WERI-Rb-1 (cell line): ENCODE results near the gene SYNE3.

Experiments
- DNase-seq: peaks from one replicate; pipeline ENCODE4 v3.0.0-alpha.2; 2020
- H3K27ac ChIP-seq: fragments of 250-450 bp; sonication (Bioruptor Pico); 2 replicates; pipeline ENCODE4 v1.5.1; 2020; ENCODE audit warnings: mild to moderate bottlenecking, moderate library complexity
- H3K27me3 ChIP-seq: fragments of 250-450 bp; sonication (Bioruptor Pico); 2 replicates; pipeline ENCODE4 v1.5.1; 2021; ENCODE audit warnings: mild to moderate bottlenecking, low read depth, moderate library complexity; ENCODE audit not compliant: insufficient read depth, severe bottlenecking
- H3K36me3 ChIP-seq: fragments of 250-450 bp; sonication (Bioruptor Pico); 2 replicates; pipeline ENCODE4 v1.5.1; 2020; ENCODE audit warnings: mild to moderate bottlenecking, moderate library complexity
- H3K4me3 ChIP-seq: 2 replicates; pipeline ENCODE4 v1.5.1; 2011; ENCODE audit warnings: low read depth, mild to moderate bottlenecking, control low read depth, low read length
- H3K9me3 ChIP-seq: fragments of 250-450 bp; sonication (Bioruptor Pico); 2 replicates; pipeline ENCODE4 v1.5.1; 2021; ENCODE audit warnings: mild to moderate bottlenecking, moderate library complexity; ENCODE audit not compliant: severe bottlenecking
- CTCF ChIP-seq: IDR thresholded peaks from 2 replicates; pipeline ENCODE4 v1.5.1; 2011; ENCODE audit warnings: low read depth, mild to moderate bottlenecking, control low read depth, inconsistent platforms, low read length

The SYNE3 gene

DNA sequence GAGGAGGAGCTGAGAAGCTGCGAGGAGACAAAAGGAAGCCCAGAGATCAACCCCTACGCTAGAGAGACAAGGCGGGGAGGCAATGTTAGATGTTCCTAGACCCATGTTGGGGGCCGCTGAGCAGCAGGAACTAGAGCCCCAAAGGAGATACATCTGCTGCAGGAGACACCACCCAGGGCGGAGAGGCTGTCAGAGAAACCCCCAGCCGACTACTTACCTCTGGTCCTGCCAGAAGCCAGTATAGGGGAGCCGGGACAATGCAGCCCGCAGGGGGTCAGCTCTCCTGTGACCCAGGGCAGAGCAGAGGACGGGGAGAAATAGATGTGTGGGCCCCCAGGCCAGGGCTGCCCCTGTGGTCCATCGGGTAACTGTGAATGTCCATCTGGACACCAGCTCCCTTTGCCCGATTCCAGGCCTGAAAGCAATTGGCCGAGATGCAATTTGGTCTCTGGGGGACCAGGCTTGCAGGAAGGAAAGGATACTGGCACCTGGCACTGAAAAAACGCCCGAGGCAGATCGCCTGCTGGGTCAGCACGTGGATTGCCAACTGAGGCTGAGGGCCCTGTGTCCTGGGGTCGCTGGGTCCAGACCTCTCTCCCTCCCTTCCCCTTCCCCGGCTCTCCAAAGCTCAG lies 34.9 kb downstream of the SYNE3 start:
- TF ChIP-seq CTCF, result no peak
- no peak for DNase-seq
- Histone ChIP-seq H3K36me3 (no peaks in the 10 kb centered on the region), H3K4me3 (no peak overlapping the region), H3K27me3 (no peaks in the 10 kb centered on the region), H3K9me3 (no peaks in the 10 kb centered on the region), H3K27ac (no peak overlapping the region)

- Histone ChIP-seq H3K27me3 (no peaks in the 10 kb centered on the region), H3K9me3 (no peaks in the 10 kb centered on the region), H3K4me3 (no peak overlapping the region), H3K27ac (no peak overlapping the region), H3K36me3 (no peaks in the 10 kb centered on the region)
- DNase-seq, result no peak
- no peak for TF ChIP-seq CTCF
These were observed 35.6 kb downstream of the SYNE3 start for GRCh38 chr14:95480887-95481226.

DNA sequence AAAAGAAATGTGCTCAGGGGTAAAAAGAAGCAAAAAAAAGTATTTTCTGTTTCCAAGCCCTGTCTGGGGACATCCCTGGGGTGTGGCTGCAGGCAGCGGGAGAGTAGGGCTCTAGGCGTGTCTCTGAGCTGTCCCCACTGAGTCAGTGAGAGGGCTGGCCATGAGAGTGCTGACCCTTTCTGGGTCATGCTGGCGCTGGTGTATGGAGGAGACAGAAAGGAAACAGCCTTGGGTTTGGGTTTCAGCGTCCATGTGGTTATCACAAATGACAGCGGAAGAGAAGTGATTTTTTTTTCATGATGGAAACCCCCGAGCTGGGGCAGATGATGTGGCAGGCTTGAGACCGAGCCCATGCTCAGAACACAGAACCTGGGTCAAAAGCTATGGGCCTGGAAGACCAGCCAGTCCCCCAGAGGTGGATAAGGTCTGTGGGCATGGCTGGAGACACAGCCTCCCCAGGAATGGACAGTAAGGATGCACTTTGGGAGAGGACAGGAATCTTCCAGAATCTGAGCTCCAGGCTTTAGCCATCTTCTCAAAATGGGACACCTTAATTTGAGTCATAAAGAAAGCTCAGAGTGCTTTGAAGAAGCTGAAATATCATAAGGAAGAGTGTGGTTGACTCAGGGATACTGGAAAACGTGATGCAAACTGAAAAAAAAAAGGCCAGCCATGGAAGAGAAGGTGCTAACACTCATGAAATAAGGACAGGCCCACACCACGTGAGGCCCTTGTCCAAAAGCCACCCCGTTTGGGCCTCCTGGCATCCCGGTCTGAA lies 36.2 kb downstream of the SYNE3 start:
- H3K9me3 ChIP-seq, result no peaks in the 10 kb centered on the region
- H3K36me3 ChIP-seq, result no peaks in the 10 kb centered on the region
- DNase-seq, result no peak

GRCh38 chr14:95479494-95479893 lies 37.0 kb downstream of the SYNE3 start:
- Histone ChIP-seq H3K36me3 (no peaks in the 10 kb centered on the region), H3K27ac (no peak overlapping the region), H3K4me3 (no peak overlapping the region), H3K27me3 (no peaks in the 10 kb centered on the region), H3K9me3 (no peaks in the 10 kb centered on the region)
- no peak for DNase-seq
- no peak for TF ChIP-seq CTCF

More for the DNA sequence above, 36.2 kb downstream of the SYNE3 start:
- H3K27ac ChIP-seq, result no peak overlapping the region
- H3K4me3 ChIP-seq, result no peak overlapping the region
- no peak for TF ChIP-seq CTCF
- no peaks in the 10 kb centered on the region for H3K27me3 ChIP-seq

GRCh38 chr14:95478818-95479217 lies 37.6 kb downstream of the SYNE3 start:
- no peak overlapping the region for H3K4me3 ChIP-seq
- no peak overlapping the region for H3K27ac ChIP-seq
- H3K9me3 ChIP-seq, result no peaks in the 10 kb centered on the region
- no peak for TF ChIP-seq CTCF
- H3K27me3 ChIP-seq, result no peaks in the 10 kb centered on the region
- H3K36me3 ChIP-seq, result no peaks in the 10 kb centered on the region
- no peak for DNase-seq

DNA sequence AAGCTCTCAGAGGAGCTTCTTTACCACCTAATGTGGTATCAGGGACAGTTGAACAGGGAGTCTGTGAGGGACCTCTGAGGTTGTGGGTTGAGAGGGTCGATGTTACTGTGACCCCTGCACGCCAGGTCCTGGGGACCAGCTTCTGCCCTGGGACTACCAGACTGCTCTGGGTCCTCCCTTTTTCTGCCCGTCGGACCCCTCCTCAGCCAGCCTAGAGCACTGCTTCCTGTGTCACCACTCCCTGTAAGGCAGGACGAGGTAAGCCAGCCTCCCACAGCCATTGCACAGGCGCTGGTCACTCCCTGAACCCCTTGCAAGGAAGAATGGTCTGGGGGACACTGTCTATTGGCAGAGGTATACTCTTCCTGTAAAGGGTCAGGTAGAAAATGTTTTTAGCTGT lies 38.1 kb downstream of the SYNE3 start:
- no peak overlapping the region for H3K27ac ChIP-seq
- no peak overlapping the region for H3K4me3 ChIP-seq
- DNase-seq, result no peak
- no peak for TF ChIP-seq CTCF
- no peaks in the 10 kb centered on the region for H3K36me3 ChIP-seq
- no peaks in the 10 kb centered on the region for H3K9me3 ChIP-seq
- H3K27me3 ChIP-seq, result no peaks in the 10 kb centered on the region
